HG03469 (cell line): ENCODE data around the gene LCTL.

ENCODE experiments used
- ATAC-seq: cut with Tn5 transposase; IDR thresholded peaks from one replicate; pipeline ENCODE4 v1.9.1; 2021; ENCODE audit warnings: mild to moderate bottlenecking, moderate library complexity, moderate number of reproducible peaks; ENCODE audit not compliant: unreplicated experiment

LCTL gene, protein sequence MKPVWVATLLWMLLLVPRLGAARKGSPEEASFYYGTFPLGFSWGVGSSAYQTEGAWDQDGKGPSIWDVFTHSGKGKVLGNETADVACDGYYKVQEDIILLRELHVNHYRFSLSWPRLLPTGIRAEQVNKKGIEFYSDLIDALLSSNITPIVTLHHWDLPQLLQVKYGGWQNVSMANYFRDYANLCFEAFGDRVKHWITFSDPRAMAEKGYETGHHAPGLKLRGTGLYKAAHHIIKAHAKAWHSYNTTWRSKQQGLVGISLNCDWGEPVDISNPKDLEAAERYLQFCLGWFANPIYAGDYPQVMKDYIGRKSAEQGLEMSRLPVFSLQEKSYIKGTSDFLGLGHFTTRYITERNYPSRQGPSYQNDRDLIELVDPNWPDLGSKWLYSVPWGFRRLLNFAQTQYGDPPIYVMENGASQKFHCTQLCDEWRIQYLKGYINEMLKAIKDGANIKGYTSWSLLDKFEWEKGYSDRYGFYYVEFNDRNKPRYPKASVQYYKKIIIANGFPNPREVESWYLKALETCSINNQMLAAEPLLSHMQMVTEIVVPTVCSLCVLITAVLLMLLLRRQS

DNA sequence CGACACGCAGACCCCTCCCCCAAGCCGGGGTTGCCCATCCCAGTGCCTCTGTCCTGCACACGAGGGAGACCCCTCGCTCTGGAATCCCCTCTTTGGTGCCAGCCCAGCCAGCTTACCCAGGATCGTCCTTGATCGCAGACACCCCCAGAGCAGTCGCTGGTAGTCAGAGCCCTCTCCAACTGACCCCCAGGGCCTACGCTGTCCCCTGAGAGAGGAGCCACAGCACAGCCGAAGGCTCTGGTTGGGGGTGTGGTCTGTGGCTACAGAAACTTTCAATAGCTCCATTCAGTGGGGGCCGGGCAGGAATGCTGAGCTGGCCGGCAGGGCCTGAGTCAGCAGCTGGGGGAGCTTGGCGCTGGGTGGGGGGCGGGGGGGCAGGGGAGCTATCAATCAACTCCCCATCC lies at the start of gene LCTL:
Gene LCTL, minus strand, starts transcription at position 258 of the 404 bp plus-strand sequence. CDS start 633 bp downstream, outside the sequence.
- no peak for ATAC-seq

- no peak for ATAC-seq
These were observed 49.4 kb upstream of the LCTL start for GRCh38 chr15:66614951-66615760.

- no peak for ATAC-seq
These were observed 48.7 kb upstream of the LCTL start for GRCh38 chr15:66614456-66614855.

DNA sequence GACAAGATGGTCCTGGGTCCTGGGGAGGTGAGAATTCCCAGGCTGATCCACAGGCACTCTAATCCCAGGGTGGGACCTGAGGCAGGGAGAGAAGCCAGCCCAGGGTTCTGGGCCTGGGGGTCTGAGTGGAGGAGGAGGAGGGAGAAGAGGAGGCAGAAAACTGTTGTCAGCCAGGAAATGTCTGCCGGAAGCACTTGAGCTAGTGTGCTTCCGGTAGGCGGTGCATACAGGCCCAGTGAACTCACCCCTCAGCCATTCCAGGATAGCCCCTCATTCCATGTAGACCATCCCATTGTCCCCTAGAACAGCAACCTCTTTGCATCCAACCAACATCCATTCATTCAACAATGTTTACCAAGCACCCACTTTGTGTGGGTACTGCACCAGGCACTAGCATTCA lies 47.9 kb upstream of the LCTL start:
- ATAC-seq: no peak

- no peak for ATAC-seq
These were observed 45.7 kb upstream of the LCTL start for GRCh38 chr15:66611257-66612053.

GRCh38 chr15:66609876-66610275 lies 44.1 kb upstream of the LCTL start:
- no peak for ATAC-seq

- no peak for ATAC-seq
These were observed 43.1 kb upstream of the LCTL start for GRCh38 chr15:66608881-66609280.

GRCh38 chr15:66608159-66608558 lies 42.4 kb upstream of the LCTL start:
- no peak for ATAC-seq

GRCh38 chr15:66603301-66604179 lies 37.7 kb upstream of the LCTL start:
- ATAC-seq: no peak

DNA sequence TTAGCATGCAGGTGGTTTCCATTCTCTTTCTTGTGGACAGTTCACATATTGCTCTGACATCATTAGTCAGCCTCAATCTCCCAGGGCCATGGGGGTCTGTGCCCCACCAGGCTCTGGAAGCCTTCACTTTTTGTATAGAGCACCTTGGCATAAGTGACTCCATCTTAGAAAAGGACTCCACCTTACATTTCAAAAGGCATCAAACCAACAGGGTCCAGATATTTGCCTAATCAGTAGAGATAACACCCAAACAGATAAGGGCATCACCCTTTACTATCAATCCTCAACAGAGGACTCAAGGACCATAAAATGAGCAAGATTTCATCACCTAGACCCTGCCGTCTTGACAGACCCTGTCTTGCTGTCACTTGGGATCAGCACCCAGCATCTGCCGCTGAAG lies 35.7 kb upstream of the LCTL start:
- ATAC-seq: no peak

- no peak for ATAC-seq
These were observed 34.4 kb upstream of the LCTL start for GRCh38 chr15:66600240-66600627.

DNA sequence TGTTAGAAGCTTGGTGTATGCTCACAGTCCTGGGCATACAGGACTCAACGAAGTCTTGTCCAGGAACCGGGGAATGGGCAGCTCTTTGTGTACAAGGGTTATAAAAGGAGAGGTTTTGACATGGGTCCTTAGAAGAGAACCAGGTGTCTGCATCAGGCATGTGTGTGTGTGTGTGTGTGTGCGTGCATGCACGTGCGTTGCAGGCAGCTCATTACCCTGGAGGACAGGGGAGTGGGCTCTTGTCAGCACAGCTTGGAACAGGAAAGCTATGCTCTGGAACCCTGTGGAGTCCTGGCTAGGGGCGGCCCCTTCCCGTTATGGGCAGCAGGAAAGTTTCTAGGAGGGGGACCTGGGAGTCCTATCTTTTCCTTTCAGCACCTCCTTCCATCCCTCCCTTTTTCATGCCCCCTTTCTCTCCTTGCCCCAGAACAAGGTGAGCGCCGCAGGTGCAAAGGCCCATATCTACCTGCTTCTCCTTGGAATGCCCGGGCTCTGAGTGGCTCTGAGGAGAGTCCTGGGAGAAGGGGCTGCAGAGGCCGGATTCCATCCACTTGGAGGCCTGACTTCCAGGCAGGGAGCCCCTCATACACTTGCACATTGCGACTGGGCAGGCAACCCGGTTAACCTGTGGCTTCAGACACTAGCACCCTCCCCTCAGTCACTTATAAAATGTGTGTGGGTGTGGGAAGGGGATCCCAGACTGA lies 33.9 kb upstream of the LCTL start:
- ATAC-seq: no peak

GRCh38 chr15:66598095-66598815 lies 32.5 kb upstream of the LCTL start:
- no peak for ATAC-seq

GRCh38 chr15:66595931-66596545 lies 30.2 kb upstream of the LCTL start:
- no peak for ATAC-seq

DNA sequence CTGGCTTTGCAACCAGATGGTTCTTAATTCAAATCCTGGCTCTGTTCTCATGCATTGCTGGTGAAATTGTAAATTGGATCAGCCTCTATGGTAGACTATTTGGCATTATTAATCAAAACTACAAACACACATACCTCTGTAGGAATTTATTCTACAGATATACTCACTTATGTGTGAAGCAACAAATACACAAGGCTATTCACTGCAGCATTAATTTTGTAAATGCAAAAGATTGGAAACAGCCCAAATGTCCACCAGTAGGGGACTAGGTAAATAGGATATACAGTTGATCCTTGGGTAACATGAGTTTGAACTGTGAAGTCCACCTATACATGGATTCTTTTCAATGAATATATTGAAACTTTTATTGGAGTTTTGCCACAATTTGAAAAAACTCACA lies 29.5 kb upstream of the LCTL start:
- ATAC-seq: no peak

- ATAC-seq: no peak
These were observed 29.0 kb upstream of the LCTL start for GRCh38 chr15:66594836-66595235.

DNA sequence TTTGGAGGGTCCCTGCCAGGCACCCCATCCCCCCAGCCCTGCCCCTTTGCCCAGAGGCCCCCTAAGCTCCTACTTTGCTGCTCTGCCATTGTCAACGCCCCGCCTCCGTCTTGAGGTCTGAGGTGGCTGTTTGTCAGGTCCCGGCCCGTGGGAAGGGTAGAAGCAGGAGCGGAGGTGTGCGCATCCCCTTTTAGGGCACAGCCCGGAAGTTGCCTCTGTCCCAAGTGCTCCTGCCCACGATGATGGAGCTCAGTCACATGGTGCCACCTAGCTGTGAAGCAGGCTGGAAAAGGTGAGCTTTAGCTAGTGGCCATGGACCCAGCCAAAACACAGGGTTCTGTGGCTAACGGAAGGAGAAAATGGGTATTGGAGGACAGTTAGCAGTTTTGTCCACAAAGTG lies 28.5 kb upstream of the LCTL start:
- no peak for ATAC-seq

GRCh38 chr15:66593219-66593780 lies 27.5 kb upstream of the LCTL start:
- no peak for ATAC-seq
